GM23248 (cell line): ENCODE data around the gene PRICKLE1. TPM values are rescaled to one million over a fixed set of nuclear protein-coding genes. Genes with fewer than 3 reads are reported as not detected.

ENCODE experiments used
- DNase-seq: peaks from one replicate; pipeline ENCODE4 v3.0.0-alpha.2; 2015
- H2AFZ ChIP-seq: fragments of 200-600 bp; sonication (generic); 2 replicates; pipeline ENCODE4 v1.6.1; 2016; ENCODE audit warnings: antibody characterized with exemption
- H3F3A ChIP-seq: fragments of 200-600 bp; sonication (generic); 2 replicates; pipeline ENCODE4 v1.6.1; 2016; ENCODE audit warnings: mild to moderate bottlenecking, antibody characterized with exemption, mixed run types; ENCODE audit not compliant: insufficient read depth
- H3K27ac ChIP-seq: fragments of 200-600 bp; sonication (generic); 2 replicates; pipeline ENCODE4 v1.5.1; 2016; ENCODE audit warnings: mild to moderate bottlenecking
- H3K27me3 ChIP-seq: fragments of 200-600 bp; sonication (generic); replicated peaks from 2 replicates; pipeline ENCODE4 v1.6.1; 2016; ENCODE audit warnings: mild to moderate bottlenecking; ENCODE audit not compliant: insufficient read depth
- H3K36me3 ChIP-seq: fragments of 200-600 bp; sonication (generic); 2 replicates; pipeline ENCODE4 v1.6.1; 2016; ENCODE audit warnings: low read depth, mild to moderate bottlenecking
- H3K4me1 ChIP-seq: fragments of 200-600 bp; sonication (generic); 2 replicates; pipeline ENCODE4 v1.6.1; 2016; ENCODE audit warnings: mild to moderate bottlenecking; ENCODE audit not compliant: insufficient read depth
- H3K4me2 ChIP-seq: fragments of 200-600 bp; sonication (generic); one replicate; pipeline ENCODE4 v1.6.1; 2016; ENCODE audit warnings: mild to moderate bottlenecking; ENCODE audit not compliant: unreplicated experiment
- H3K4me3 ChIP-seq: fragments of 200-600 bp; sonication (generic); 2 replicates; pipeline ENCODE4 v1.5.1; 2016; ENCODE audit warnings: mild to moderate bottlenecking
- H3K79me2 ChIP-seq: fragments of 200-600 bp; sonication (generic); 2 replicates; pipeline ENCODE4 v1.6.1; 2016; ENCODE audit warnings: mild to moderate bottlenecking; ENCODE audit not compliant: insufficient read depth
- H3K9ac ChIP-seq: fragments of 200-600 bp; sonication (generic); 2 replicates; pipeline ENCODE4 v1.6.1; 2016; ENCODE audit warnings: mild to moderate bottlenecking
- H3K9me2 ChIP-seq: fragments of 200-600 bp; sonication (generic); 2 replicates; pipeline ENCODE4 v1.6.1; 2016; ENCODE audit warnings: mixed run types, mild to moderate bottlenecking, moderate library complexity; ENCODE audit not compliant: insufficient read depth
- H3K9me3 ChIP-seq: fragments of 200-600 bp; sonication (generic); one replicate; pipeline ENCODE4 v1.6.1; 2017; ENCODE audit warnings: low read depth
- H4K20me1 ChIP-seq: fragments of 200-600 bp; sonication (generic); 2 replicates; pipeline ENCODE4 v1.6.0; 2016; ENCODE audit not compliant: insufficient read depth
- EZH2 ChIP-seq: fragments of 200-600 bp; sonication (generic); IDR thresholded peaks from 2 replicates; pipeline ENCODE4 v1.6.1; 2018; ENCODE audit warnings: antibody characterized with exemption, mild to moderate bottlenecking; ENCODE audit not compliant: insufficient read depth, poor library complexity, severe bottlenecking
- EZH2phosphoT487 ChIP-seq: fragments of 200-600 bp; sonication (generic); IDR thresholded peaks from 2 replicates; pipeline ENCODE4 v1.6.1; 2018; ENCODE audit warnings: antibody characterized with exemption, moderate library complexity, mild to moderate bottlenecking, low read depth; ENCODE audit not compliant: insufficient read depth
- WGBS, 2 experiments: methylation state at CpG; one replicate each; pipeline ENCODE4 v1.1.6; 2015 to 2017; ENCODE audit warnings: low lambda C conversion rate in 2 of 2, low coverage in 1 of 2; ENCODE audit errors: missing lambda C conversion rate in 2 of 2; 5-methylcytosine and 5-hydroxymethylcytosine counted together
- in situ Hi-C: fragments of 300-500 bp; cut with MboI; formaldehyde crosslinking; loops from 2 replicates; pipeline ENCODE4 v1.15.0; 2020
- polyA plus RNA-seq: library from polyadenylated mRNA; unstranded; fragments of >200 nt; fragmentation: Nextera tagmentation; extraction: Ambion mirVana; gene quantifications from 2 replicates; pipeline ENCODE4 v1.2.1, GENCODE V29; 2016
- total RNA-seq: library from RNA; depleted of rRNA; stranded (reverse); fragments of >200 nt; shearing (Covaris generic); gene quantifications from 2 replicates; pipeline ENCODE4 v1.2.3, GENCODE V29; 2014

PRICKLE1 gene
- total and polyA plus RNA-seq, 2 experiments from 2014 or later = 12.9 to 25.7 TPM

DNA sequence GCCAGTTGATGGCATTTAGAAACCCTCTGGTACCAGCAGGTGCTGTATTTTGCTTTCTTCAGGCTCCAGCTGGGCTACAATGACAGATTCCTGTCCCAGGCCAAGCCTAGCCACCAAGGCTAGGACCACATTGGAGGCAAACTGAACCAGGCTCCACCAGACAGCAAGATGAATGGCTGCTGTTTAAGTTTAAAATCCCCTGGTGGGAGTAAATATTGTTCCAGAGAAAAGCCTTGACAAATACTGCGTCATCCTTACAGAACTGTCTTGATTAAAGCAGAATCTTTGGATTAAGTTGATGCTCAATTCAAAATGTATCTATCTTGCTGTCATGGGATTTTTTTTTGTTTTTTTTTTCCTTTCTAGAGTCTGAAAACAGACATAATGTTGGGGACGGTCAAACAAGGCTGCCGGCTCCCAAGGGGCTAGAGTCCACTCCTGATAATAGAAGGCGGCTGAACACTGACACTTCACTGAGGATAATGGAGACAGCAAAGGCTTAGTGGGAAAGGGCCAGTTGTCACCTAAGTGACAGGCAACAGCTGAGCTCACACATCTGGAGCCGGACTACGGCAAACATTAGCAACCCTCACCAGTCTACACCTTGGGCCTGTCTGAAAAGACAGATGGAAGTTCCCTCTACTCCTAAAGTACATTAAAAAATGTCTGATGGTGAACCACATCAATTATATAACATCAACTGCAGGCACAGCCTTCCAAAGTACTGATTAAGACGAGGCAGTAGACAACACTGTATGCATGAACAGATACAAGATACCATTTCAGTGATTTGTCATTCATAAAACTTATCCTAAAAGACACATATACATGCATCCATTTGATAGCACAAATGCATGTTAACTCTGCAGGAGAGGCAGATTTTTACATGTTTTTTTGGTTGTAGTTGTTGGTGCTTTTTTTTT, 1.7 kb downstream of the PRICKLE1 start:
- WGBS, 2 experiments = 35 to 46% methylated on average over 7 of the region's 7 CpGs
- peaks cover 30% of the 10 kb centered on the region for H3F3A ChIP-seq
- DNase-seq = peak; percentile 39
- H3K27me3 ChIP-seq = no peaks in the 10 kb centered on the region
- peak overlapping the region; percentile 79 for H3K9ac ChIP-seq
- no peaks in the 10 kb centered on the region; the same call in 1 of the 2 replicates for H4K20me1 ChIP-seq
- peaks cover 66% of the 10 kb centered on the region for H3K79me2 ChIP-seq
- in situ Hi-C loops = no loop called here
- TF ChIP-seq EZH2phosphoT487 = no peak
- no peak for TF ChIP-seq EZH2
- H3K36me3 ChIP-seq = no peaks in the 10 kb centered on the region
- no peak overlapping the region for H3K27ac ChIP-seq
- H2AFZ ChIP-seq = peak overlapping the region; percentile 84
- peaks cover 43% of the 10 kb centered on the region for H3K4me1 ChIP-seq
- no peaks in the 10 kb centered on the region for H3K9me3 ChIP-seq
- H3K4me2 ChIP-seq = peak overlapping the region; percentile 93
- H3K4me3 ChIP-seq = peak overlapping the region; percentile 87
- H3K9me2 ChIP-seq = no peaks in the 10 kb centered on the region

DNA sequence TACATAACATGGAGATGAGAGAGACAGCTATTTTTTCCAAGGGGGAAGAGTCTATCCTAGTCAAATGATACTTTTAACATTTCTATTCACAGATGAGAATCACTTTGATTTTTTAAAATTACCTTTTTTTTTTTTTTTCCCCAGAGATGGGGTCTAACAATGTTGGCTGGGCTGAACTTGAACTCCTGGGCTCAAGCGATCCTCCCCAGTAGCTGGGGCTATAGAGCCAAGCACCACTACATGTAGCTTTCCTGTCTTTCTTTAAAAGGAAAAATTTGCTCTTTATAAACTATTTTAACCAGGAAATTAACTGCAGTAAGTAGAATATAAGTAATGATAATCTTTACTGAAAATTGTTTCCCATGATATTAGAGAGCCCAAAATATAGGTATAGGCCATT, 3.3 kb downstream of the PRICKLE1 start:
- Histone ChIP-seq H3K9me3 (no peaks in the 10 kb centered on the region), H3K4me3 (peak overlapping the region; percentile 87), H3K27ac (no peak overlapping the region), H3K4me1 (peaks cover 55% of the 10 kb centered on the region), H2AFZ (no peak overlapping the region), H3K36me3 (no peaks in the 10 kb centered on the region), H3K9me2 (no peaks in the 10 kb centered on the region), H3F3A (peaks cover 39% of the 10 kb centered on the region), H4K20me1 (no peaks in the 10 kb centered on the region; the same call in 1 of the 2 replicates), H3K9ac (0 out of 2 replicates have a peak overlapping the region, but pooled peaks have one; percentile 1), H3K4me2 (peak overlapping the region; percentile 93), H3K79me2 (peaks cover 82% of the 10 kb centered on the region), H3K27me3 (no peaks in the 10 kb centered on the region)
- WGBS, 2 experiments = 73 to 77% methylated on average over 1 of the region's 1 CpG
- TF ChIP-seq EZH2 (no peak), EZH2phosphoT487 (no peak)
- in situ Hi-C loops = no loop called here
- DNase-seq = peak; percentile 24

DNA sequence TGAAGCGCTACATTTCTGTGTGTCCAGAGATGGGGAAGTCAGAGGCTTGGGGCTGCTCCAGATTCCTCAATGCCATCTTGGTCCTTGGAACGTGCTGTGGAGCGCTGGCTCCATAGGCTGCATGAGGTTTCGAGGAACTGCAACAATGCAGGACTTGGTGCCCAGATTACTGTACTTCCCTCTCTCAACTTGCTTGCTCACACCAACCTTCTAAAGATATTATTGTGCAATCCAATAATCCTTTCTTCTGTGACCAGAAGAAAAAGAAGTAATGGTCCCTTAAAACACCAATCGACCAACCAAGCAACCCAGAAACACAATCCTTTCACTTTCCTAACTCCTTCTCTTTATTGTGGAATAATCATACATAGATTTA, 3.7 kb downstream of the PRICKLE1 start:
- peaks cover 39% of the 10 kb centered on the region for H3F3A ChIP-seq
- TF ChIP-seq EZH2 (no peak), EZH2phosphoT487 (no peak)
- no peaks in the 10 kb centered on the region for H3K36me3 ChIP-seq
- H3K4me2 ChIP-seq = peak overlapping the region; percentile 93
- peak; percentile 46 for DNase-seq
- in situ Hi-C loops = no loop called here
- H3K4me3 ChIP-seq = peak overlapping the region; percentile 87
- no peak overlapping the region for H3K9ac ChIP-seq
- H3K4me1 ChIP-seq = peaks cover 53% of the 10 kb centered on the region
- H3K79me2 ChIP-seq = peaks cover 86% of the 10 kb centered on the region
- H3K27me3 ChIP-seq = no peaks in the 10 kb centered on the region
- H3K9me2 ChIP-seq = no peaks in the 10 kb centered on the region
- 68 to 76% methylated on average over 5 of the region's 5 CpGs for WGBS, 2 experiments
- H3K9me3 ChIP-seq = no peaks in the 10 kb centered on the region
- no peaks in the 10 kb centered on the region; the same call in 1 of the 2 replicates for H4K20me1 ChIP-seq
- no peak overlapping the region for H3K27ac ChIP-seq
- no peak overlapping the region for H2AFZ ChIP-seq

DNA sequence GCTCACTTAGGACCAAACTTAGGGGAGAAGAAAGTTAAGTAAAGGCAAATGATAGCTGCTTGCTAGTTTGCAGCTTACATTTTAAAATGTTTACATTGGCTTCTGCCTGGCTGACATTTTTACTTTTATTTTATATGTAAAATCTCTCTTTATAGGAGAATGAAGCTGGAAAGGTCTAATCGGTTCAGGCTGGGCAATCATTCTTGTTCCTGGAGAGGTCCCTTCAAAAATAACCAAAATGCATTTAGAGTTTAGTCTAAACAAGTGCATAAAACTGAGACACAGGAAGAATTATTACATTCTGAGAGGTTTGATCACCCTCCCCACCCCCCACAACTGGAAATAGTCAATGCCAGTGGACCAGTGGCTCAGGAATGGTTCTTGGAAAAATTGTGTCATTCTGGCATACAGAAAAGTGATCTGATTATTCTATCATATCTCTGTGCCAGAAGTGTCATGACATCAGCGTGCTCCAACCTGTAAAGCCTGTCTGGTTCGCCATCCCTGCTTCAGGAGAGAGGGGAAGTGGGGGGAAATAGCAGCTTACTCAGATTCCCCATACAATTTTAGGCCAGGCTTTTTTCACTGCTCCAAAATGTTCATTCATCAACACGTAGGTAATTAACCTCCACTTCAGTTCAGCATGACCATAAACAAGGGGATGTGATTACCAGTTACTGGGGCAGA, 4.2 kb downstream of the PRICKLE1 start:
- TF ChIP-seq EZH2phosphoT487 (no peak), EZH2 (no peak)
- in situ Hi-C loops = no loop called here
- H3F3A ChIP-seq = peaks cover 39% of the 10 kb centered on the region
- H3K4me3 ChIP-seq = peak overlapping the region; percentile 87; the same call in 1 of the 2 replicates
- peaks cover 49% of the 10 kb centered on the region for H3K4me1 ChIP-seq
- H3K9me3 ChIP-seq = no peaks in the 10 kb centered on the region
- peaks cover 92% of the 10 kb centered on the region for H3K79me2 ChIP-seq
- no peaks in the 10 kb centered on the region for H3K27me3 ChIP-seq
- H3K9ac ChIP-seq = no peak overlapping the region
- H3K36me3 ChIP-seq = no peaks in the 10 kb centered on the region
- no peak overlapping the region for H2AFZ ChIP-seq
- H3K27ac ChIP-seq = 0 out of 2 replicates have a peak overlapping the region, but pooled peaks have one; percentile 3
- DNase-seq = peak; percentile 30
- peak overlapping the region; percentile 93 for H3K4me2 ChIP-seq
- no peaks in the 10 kb centered on the region for H3K9me2 ChIP-seq
- WGBS, 2 experiments = 72 to 73% methylated on average over 4 of the region's 4 CpGs
- no peaks in the 10 kb centered on the region; the same call in 1 of the 2 replicates for H4K20me1 ChIP-seq
